SK-N-SH treated with all-trans-retinoic acid at 6 μM for 48 hours (cell line): ENCODE data around the gene GDPD4.

Source experiments
- ATAC-seq: fragments of 200-7000 bp; cut with Tn5 transposase; 3 replicates; pipeline ENCODE4 v1.9.1; 2020; ENCODE audit warnings: mild to moderate bottlenecking, moderate library complexity
- ARNTL ChIP-seq: fragments of 450-650 bp; formaldehyde crosslinking; IDR thresholded peaks from 2 replicates; pipeline ENCODE4 v1.5.0; 2020; ENCODE audit warnings: low read depth, mild to moderate bottlenecking, moderate library complexity, borderline replicate concordance
- BACH2 ChIP-seq: fragments of 250-450 bp; sonication (Bioruptor Pico); IDR thresholded peaks from 2 replicates; pipeline ENCODE4 v1.9.0; 2021; ENCODE audit warnings: mild to moderate bottlenecking, borderline replicate concordance
- CREB5 ChIP-seq: fragments of 250-450 bp; sonication (Bioruptor Pico); IDR thresholded peaks from 2 replicates; pipeline ENCODE4 v1.5.1; 2020; ENCODE audit warnings: low read depth, mild to moderate bottlenecking, moderate library complexity
- CSDC2 ChIP-seq: fragments of 250-450 bp; sonication (Bioruptor Pico); IDR thresholded peaks from 2 replicates; pipeline ENCODE4 v1.5.0; 2020; ENCODE audit warnings: mild to moderate bottlenecking, moderate library complexity
- CSRNP3 ChIP-seq: fragments of 250-450 bp; sonication (Bioruptor Pico); IDR thresholded peaks from 2 replicates; pipeline ENCODE4 v1.5.1; 2021; ENCODE audit warnings: mild to moderate bottlenecking, moderate library complexity
- ESRRG ChIP-seq: fragments of 250-450 bp; sonication (Bioruptor Pico); IDR thresholded peaks from 2 replicates; pipeline ENCODE4 v1.6.1; 2021; ENCODE audit warnings: mild to moderate bottlenecking
- GLIS3 ChIP-seq: fragments of 250-450 bp; sonication (Bioruptor Pico); IDR thresholded peaks from 2 replicates; pipeline ENCODE4 v1.5.0; 2020; ENCODE audit warnings: mild to moderate bottlenecking, moderate library complexity
- ISL1 ChIP-seq: fragments of 250-450 bp; sonication (Bioruptor Pico); IDR thresholded peaks from 2 replicates; pipeline ENCODE4 v2.1.2; 2022; ENCODE audit warnings: mild to moderate bottlenecking, moderate library complexity
- OSR1 ChIP-seq: fragments of 250-450 bp; sonication (Bioruptor Pico); IDR thresholded peaks from 2 replicates; pipeline ENCODE4 v1.8.0; 2022; ENCODE audit warnings: moderate library complexity, mild to moderate bottlenecking, inconsistent platforms
- POU6F1 ChIP-seq: fragments of 250-450 bp; sonication (Bioruptor Pico); IDR thresholded peaks from 2 replicates; pipeline ENCODE4 v1.8.0; 2021; ENCODE audit warnings: low read depth, mild to moderate bottlenecking, moderate library complexity, borderline replicate concordance
- PPARA ChIP-seq: fragments of 250-450 bp; sonication (Bioruptor Pico); IDR thresholded peaks from 2 replicates; pipeline ENCODE4 v1.5.0; 2020; ENCODE audit warnings: mild to moderate bottlenecking, borderline replicate concordance
- RARB ChIP-seq: fragments of 250-450 bp; sonication (Bioruptor Pico); IDR thresholded peaks from 2 replicates; pipeline ENCODE4 v1.8.0; 2021; ENCODE audit warnings: mild to moderate bottlenecking, moderate library complexity
- SNAI2 ChIP-seq: fragments of 250-450 bp; sonication (Bioruptor Pico); IDR thresholded peaks from 2 replicates; pipeline ENCODE4 v1.5.0; 2020; ENCODE audit warnings: mild to moderate bottlenecking, moderate library complexity
- TCF4 ChIP-seq: fragments of 250-450 bp; sonication (Bioruptor Pico); IDR thresholded peaks from 2 replicates; pipeline ENCODE4 v1.8.0; 2021; ENCODE audit warnings: mild to moderate bottlenecking, moderate library complexity, borderline replicate concordance
- TOX ChIP-seq: fragments of 250-450 bp; sonication (Bioruptor Pico); IDR thresholded peaks from 2 replicates; pipeline ENCODE4 v1.8.0; 2021; ENCODE audit warnings: mild to moderate bottlenecking, moderate library complexity, borderline replicate concordance
- TSHZ2 ChIP-seq: fragments of 250-450 bp; sonication (Bioruptor Pico); IDR thresholded peaks from 2 replicates; pipeline ENCODE4 v1.5.0; 2020; ENCODE audit warnings: mild to moderate bottlenecking, moderate library complexity
- ZC3H10 ChIP-seq: fragments of 250-450 bp; sonication (Bioruptor Pico); IDR thresholded peaks from 2 replicates; pipeline ENCODE4 v1.5.1; 2021; ENCODE audit warnings: mild to moderate bottlenecking, moderate library complexity
- ZFP30 ChIP-seq: fragments of 450-650 bp; formaldehyde crosslinking; IDR thresholded peaks from 2 replicates; pipeline ENCODE4 v1.5.0; 2022; ENCODE audit warnings: mild to moderate bottlenecking, moderate library complexity
- ZNF565 ChIP-seq: fragments of 450-650 bp; formaldehyde crosslinking; conservative IDR thresholded peaks from 2 replicates; pipeline ENCODE4 v1.5.0; 2020; ENCODE audit warnings: low read depth, mild to moderate bottlenecking, moderate library complexity
- ZNF70 ChIP-seq: fragments of 450-650 bp; formaldehyde crosslinking; IDR thresholded peaks from 2 replicates; pipeline ENCODE4 v1.5.0; 2020; ENCODE audit warnings: mild to moderate bottlenecking, moderate library complexity

Gene GDPD4

GRCh38 chr11:77193911-77194830 is 107.3 kb downstream of the GDPD4 start:
- ATAC-seq = no peak
- TF ChIP-seq RARB (no peak), ZC3H10 (CRISPR knock-in tag) (no peak), PPARA (no peak), TCF4 (CRISPR knock-in tag) (no peak), SNAI2 (CRISPR knock-in tag) (no peak), OSR1 (no peak), GLIS3 (CRISPR knock-in tag) (no peak), POU6F1 (no peak), TSHZ2 (CRISPR knock-in tag) (no peak), CREB5 (CRISPR knock-in tag) (no peak), BACH2 (CRISPR knock-in tag) (no peak), ESRRG (CRISPR knock-in tag) (no peak), ZNF70 (CRISPR knock-in tag) (no peak), ZFP30 (CRISPR knock-in tag) (no peak), ISL1 (CRISPR knock-in tag) (no peak), TOX (CRISPR knock-in tag) (no peak), CSDC2 (CRISPR knock-in tag) (no peak)

- TF ChIP-seq ZNF70 (CRISPR knock-in tag) (no peak), CSDC2 (CRISPR knock-in tag) (no peak), ZNF565 (no peak), ESRRG (CRISPR knock-in tag) (no peak), PPARA (no peak), ARNTL (CRISPR knock-in tag) (no peak), TSHZ2 (CRISPR knock-in tag) (no peak), SNAI2 (CRISPR knock-in tag) (no peak), CSRNP3 (CRISPR knock-in tag) (no peak), POU6F1 (no peak), OSR1 (no peak), CREB5 (CRISPR knock-in tag) (no peak)
- TF ChIP-seq, all 23 proteins: peak for 0
- no peak for ATAC-seq
Measured at GRCh38 chr11:77193167-77193566, 108.3 kb downstream of the GDPD4 start.
